K562 (cell line): Measurements from ENCODE around the gene ADAM19. TPM values are rescaled to one million over a fixed set of nuclear protein-coding genes. Genes with fewer than 3 reads are reported as not detected.

ENCODE experiments used
- ARID1B ChIP-seq: fragments of 450-650 bp; IDR thresholded peaks from 2 replicates; pipeline ENCODE4 v1.6.1; 2016; ENCODE audit warnings: antibody characterized with exemption, mild to moderate bottlenecking, inconsistent platforms
- CHD4 ChIP-seq: fragments of 200-600 bp; sonication (generic); IDR thresholded peaks from 3 replicates; pipeline ENCODE4 v1.6.1; 2012; ENCODE audit warnings: low read depth, mild to moderate bottlenecking, mixed read lengths, low read length, inconsistent platforms; ENCODE audit not compliant: insufficient read depth, insufficient replicate concordance, poor library complexity, severe bottlenecking
- DNMT1 ChIP-seq: fragments of 450-650 bp; IDR thresholded peaks from 2 replicates; pipeline ENCODE4 v1.6.1; 2016; ENCODE audit warnings: antibody characterized with exemption, mild to moderate bottlenecking
- EP300 ChIP-seq: IDR thresholded peaks from 2 replicates; pipeline ENCODE4 v1.6.1; 2012; ENCODE audit warnings: low read length, improper control_type of control experiment
- FIP1L1 ChIP-seq: fragments of 200-400 bp; formaldehyde crosslinking; IDR thresholded peaks from 2 replicates; pipeline ENCODE4 v1.6.1; 2018; ENCODE audit warnings: mild to moderate bottlenecking, low read depth, low read length; ENCODE audit not compliant: poor library complexity, severe bottlenecking
- HDAC3 ChIP-seq: fragments of 450-650 bp; IDR thresholded peaks from 2 replicates; pipeline ENCODE4 v1.6.1; 2018; ENCODE audit warnings: borderline replicate concordance, mild to moderate bottlenecking, moderate library complexity; ENCODE audit not compliant: partially characterized antibody
- HMG20B ChIP-seq: fragments of 250-450 bp; sonication (Bioruptor Pico); IDR thresholded peaks from 2 replicates; pipeline ENCODE4 v1.5.0; 2021; ENCODE audit warnings: mild to moderate bottlenecking
- JUND ChIP-seq, 2 experiments: IDR thresholded peaks; 2 replicates in 1 of 2; 3 replicates in 1 of 2; pipeline ENCODE4 v1.6.1; 2011; ENCODE audit warnings: borderline replicate concordance in 2 of 2, low read depth in 2 of 2, low read length in 2 of 2, improper control_type of control experiment in 1 of 2, missing biosample characterization in 1 of 2, missing genetic modification characterization in 1 of 2, missing genetic modification reagents in 1 of 2
- KDM1A ChIP-seq, 2 experiments: fragments of 450-650 bp; IDR thresholded peaks; 2 replicates each; pipeline ENCODE4 v1.6.1; 2016; ENCODE audit warnings: mild to moderate bottlenecking in 2 of 2
- MAFG ChIP-seq: fragments of 450-650 bp; conservative IDR thresholded peaks from 2 replicates; pipeline ENCODE4 v1.6.1; 2016; ENCODE audit warnings: missing genetic modification characterization, missing compliant biosample characterization
- RCOR1 ChIP-seq, 2 experiments: IDR thresholded peaks; 2 replicates each; pipeline ENCODE4 v1.6.1; 2012; ENCODE audit warnings: low read depth in 2 of 2, low read length in 2 of 2, borderline replicate concordance in 1 of 2, improper control_type of control experiment in 1 of 2
- SMARCA4 ChIP-seq: fragments of 450-650 bp; IDR thresholded peaks from 2 replicates; pipeline ENCODE4 v1.6.1; 2016
- TRIM24 ChIP-seq, 2 experiments: fragments of 450-650 bp; IDR thresholded peaks; 2 replicates each; pipeline ENCODE4 v1.6.1; 2016
- ZNF584 ChIP-seq: fragments of 200-800 bp; sonication (Bioruptor generic); IDR thresholded peaks from 2 replicates; pipeline ENCODE4 v1.6.1; 2016; ENCODE audit warnings: low read depth, mild to moderate bottlenecking, missing genetic modification characterization, missing compliant biosample characterization
- polyA plus RNA-seq, 8 experiments: library from polyadenylated mRNA; depleted of rRNA in 4 of 8; stranded (reverse) in 5 of 8; unstranded in 3 of 8; fragments of >200 nt; fragmentation: Nextera tagmentation in 2 of 8; fragmentation: Illumina TruSeq in 1 of 8; extraction: Ambion mirVana in 2 of 8; extraction: Trizol in 1 of 8; gene quantifications; 2 replicates each; pipeline versions ENCODE4 v1.2.1 to v1.2.3, GENCODE V29; 2011 to 2014; ENCODE audit warnings: inconsistent platforms in 1 of 8, missing spikeins in 1 of 8
- total RNA-seq, 7 experiments: library from RNA; depleted of rRNA in 6 of 7; stranded (reverse); fragments of >200 nt in 6 of 7; fragmentation: Illumina TruSeq in 2 of 7; extraction: Trizol in 2 of 7; gene quantifications; 2 replicates each; pipeline versions ENCODE4 v1.2.1 to v1.2.3, GENCODE V29; 2011 to 2021; ENCODE audit warnings: low replicate concordance in 1 of 7
- TF ChIP-seq, protein P1 (sequence below): fragments of 450-650 bp; IDR thresholded peaks from 2 replicates; pipeline ENCODE4 v1.6.1; 2016; ENCODE audit warnings: missing biosample characterization, missing genetic modification characterization
- TF ChIP-seq, protein P2 (sequence below): fragments of 250-450 bp; sonication (Bioruptor Pico); IDR thresholded peaks from 2 replicates; pipeline ENCODE4 v1.8.0; 2022; ENCODE audit warnings: moderate library complexity, mild to moderate bottlenecking, inconsistent platforms
- TF ChIP-seq, protein P3 (sequence below): fragments of 450-650 bp; IDR thresholded peaks from 2 replicates; pipeline ENCODE4 v1.6.1; 2016
- TF ChIP-seq, protein P4 (sequence below): fragments of 200-800 bp; sonication (Bioruptor generic); IDR thresholded peaks from 2 replicates; pipeline ENCODE4 v1.6.1; 2017; ENCODE audit warnings: missing genetic modification characterization, missing compliant biosample characterization
- TF ChIP-seq, protein P5 (sequence below), 2 experiments: IDR thresholded peaks in 1 of 2; conservative IDR thresholded peaks in 1 of 2; 2 replicates each; pipeline ENCODE4 v1.6.1; 2016; ENCODE audit warnings: low read depth in 2 of 2, mild to moderate bottlenecking in 1 of 2, missing compliant biosample characterization in 1 of 2, missing genetic modification characterization in 1 of 2, moderate library complexity in 1 of 2

The ADAM19 gene
- total and polyA plus RNA-seq, 9 of the 15 experiments (the other 6 are each of a cell fraction or from before 2014, with no cell fraction given) = 0.11 to 1.1 (median 0.43) TPM

DNA sequence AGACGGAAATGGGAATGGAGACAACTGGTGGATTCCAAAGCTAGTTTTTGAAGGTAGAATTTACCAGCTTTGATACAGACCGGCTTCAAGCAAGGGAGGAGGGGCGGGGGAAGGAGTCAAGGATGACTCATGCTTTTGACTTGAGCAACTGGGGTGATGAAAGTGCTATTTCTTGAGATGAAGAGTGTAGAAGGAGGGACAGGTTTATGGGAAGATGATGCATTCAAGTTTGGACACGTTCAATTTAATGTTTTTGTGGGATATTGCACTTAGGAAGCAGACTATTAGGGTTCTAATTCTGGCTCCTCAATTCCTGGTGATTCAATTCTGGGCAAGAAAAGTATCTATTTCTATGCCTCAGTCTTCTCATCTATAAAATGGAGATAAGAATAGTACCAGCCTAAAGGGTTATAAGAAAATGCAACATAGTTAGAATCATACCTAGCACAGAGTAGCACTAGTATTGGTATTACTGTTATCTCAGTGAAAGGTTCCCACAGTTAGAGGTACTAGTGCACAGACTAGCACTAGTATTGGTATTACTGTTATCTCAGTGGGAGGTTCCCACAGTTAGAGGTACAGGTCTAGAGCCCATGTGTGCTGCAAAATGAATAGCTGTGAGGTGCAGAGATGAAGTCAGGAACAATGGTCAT, 110.9 kb downstream of the ADAM19 start (continued):
- TF ChIP-seq, protein P1, sequence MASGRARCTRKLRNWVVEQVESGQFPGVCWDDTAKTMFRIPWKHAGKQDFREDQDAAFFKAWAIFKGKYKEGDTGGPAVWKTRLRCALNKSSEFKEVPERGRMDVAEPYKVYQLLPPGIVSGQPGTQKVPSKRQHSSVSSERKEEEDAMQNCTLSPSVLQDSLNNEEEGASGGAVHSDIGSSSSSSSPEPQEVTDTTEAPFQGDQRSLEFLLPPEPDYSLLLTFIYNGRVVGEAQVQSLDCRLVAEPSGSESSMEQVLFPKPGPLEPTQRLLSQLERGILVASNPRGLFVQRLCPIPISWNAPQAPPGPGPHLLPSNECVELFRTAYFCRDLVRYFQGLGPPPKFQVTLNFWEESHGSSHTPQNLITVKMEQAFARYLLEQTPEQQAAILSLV = peak; percentile 70; the same call in 1 of the 2 replicates
- TF ChIP-seq RCOR1 (IDR thresholded peaks at IDR 0.05; ENCODE audit: borderline replicate concordance in 1 of 2, low read depth in 2 of 2, low read length in 2 of 2) = peak in 1 of 2 experiments; percentile 69; a peak in 1 of 4 replicates
- TF ChIP-seq ZNF584 (CRISPR knock-in tag) = peak; percentile 27; the same call in 1 of the 2 replicates
- TF ChIP-seq, protein P2, sequence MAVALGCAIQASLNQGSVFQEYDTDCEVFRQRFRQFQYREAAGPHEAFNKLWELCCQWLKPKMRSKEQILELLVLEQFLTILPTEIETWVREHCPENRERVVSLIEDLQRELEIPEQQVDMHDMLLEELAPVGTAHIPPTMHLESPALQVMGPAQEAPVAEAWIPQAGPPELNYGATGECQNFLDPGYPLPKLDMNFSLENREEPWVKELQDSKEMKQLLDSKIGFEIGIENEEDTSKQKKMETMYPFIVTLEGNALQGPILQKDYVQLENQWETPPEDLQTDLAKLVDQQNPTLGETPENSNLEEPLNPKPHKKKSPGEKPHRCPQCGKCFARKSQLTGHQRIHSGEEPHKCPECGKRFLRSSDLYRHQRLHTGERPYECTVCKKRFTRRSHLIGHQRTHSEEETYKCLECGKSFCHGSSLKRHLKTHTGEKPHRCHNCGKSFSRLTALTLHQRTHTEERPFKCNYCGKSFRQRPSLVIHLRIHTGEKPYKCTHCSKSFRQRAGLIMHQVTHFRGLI (CRISPR knock-in tag) = no peak
- peak; percentile 76 for TF ChIP-seq ARID1B
- TF ChIP-seq HMG20B (CRISPR knock-in tag) = no peak
- peak; percentile 60 to 62 for TF ChIP-seq KDM1A (IDR thresholded peaks at IDR 0.05)
- TF ChIP-seq JUND (IDR thresholded peaks at IDR 0.05; ENCODE audit: borderline replicate concordance, low read depth, low read length) = peak; percentile 99
- peak; percentile 99 for TF ChIP-seq JUND (tag; IDR thresholded peaks at IDR 0.05; ENCODE audit: borderline replicate concordance, low read depth, low read length)
- peak; percentile 47; the same call in 1 of the 2 replicates for TF ChIP-seq EP300
- TF ChIP-seq HDAC3 = peak; percentile 30
- TF ChIP-seq FIP1L1 = no peak
- TF ChIP-seq CHD4 = peak; percentile 62
- TF ChIP-seq MAFG (tag) = peak; percentile 89
- TF ChIP-seq, protein P3, sequence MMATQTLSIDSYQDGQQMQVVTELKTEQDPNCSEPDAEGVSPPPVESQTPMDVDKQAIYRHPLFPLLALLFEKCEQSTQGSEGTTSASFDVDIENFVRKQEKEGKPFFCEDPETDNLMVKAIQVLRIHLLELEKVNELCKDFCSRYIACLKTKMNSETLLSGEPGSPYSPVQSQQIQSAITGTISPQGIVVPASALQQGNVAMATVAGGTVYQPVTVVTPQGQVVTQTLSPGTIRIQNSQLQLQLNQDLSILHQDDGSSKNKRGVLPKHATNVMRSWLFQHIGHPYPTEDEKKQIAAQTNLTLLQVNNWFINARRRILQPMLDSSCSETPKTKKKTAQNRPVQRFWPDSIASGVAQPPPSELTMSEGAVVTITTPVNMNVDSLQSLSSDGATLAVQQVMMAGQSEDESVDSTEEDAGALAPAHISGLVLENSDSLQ = peak; percentile 41
- TF ChIP-seq TRIM24 (IDR thresholded peaks at IDR 0.05) = peak; percentile 92 to 94
- TF ChIP-seq, protein P4, sequence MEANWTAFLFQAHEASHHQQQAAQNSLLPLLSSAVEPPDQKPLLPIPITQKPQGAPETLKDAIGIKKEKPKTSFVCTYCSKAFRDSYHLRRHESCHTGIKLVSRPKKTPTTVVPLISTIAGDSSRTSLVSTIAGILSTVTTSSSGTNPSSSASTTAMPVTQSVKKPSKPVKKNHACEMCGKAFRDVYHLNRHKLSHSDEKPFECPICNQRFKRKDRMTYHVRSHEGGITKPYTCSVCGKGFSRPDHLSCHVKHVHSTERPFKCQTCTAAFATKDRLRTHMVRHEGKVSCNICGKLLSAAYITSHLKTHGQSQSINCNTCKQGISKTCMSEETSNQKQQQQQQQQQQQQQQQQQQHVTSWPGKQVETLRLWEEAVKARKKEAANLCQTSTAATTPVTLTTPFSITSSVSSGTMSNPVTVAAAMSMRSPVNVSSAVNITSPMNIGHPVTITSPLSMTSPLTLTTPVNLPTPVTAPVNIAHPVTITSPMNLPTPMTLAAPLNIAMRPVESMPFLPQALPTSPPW = peak; percentile 73
- no peak for TF ChIP-seq DNMT1
- peak; percentile 88 for TF ChIP-seq SMARCA4
- TF ChIP-seq, protein P5, sequence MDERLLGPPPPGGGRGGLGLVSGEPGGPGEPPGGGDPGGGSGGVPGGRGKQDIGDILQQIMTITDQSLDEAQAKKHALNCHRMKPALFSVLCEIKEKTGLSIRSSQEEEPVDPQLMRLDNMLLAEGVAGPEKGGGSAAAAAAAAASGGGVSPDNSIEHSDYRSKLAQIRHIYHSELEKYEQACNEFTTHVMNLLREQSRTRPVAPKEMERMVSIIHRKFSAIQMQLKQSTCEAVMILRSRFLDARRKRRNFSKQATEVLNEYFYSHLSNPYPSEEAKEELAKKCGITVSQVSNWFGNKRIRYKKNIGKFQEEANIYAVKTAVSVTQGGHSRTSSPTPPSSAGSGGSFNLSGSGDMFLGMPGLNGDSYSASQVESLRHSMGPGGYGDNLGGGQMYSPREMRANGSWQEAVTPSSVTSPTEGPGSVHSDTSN (CRISPR knock-in tag; IDR thresholded peaks at IDR 0.05; ENCODE audit: low read depth) = no peak
- TF ChIP-seq, protein P5 (tag; conservative IDR thresholded peaks at IDR 0.05; ENCODE audit: low read depth) = peak; percentile 76
